HepG2 (cell line): Measurements from ENCODE around the gene LIME1. TPM values are rescaled to one million over a fixed set of nuclear protein-coding genes. Genes with fewer than 3 reads are reported as not detected.

Source experiments
- ARHGAP35 ChIP-seq: sonication (generic); formaldehyde crosslinking; IDR thresholded peaks from 2 replicates; pipeline ENCODE4 v1.9.0; 2022; ENCODE audit warnings: mild to moderate bottlenecking, inconsistent platforms, moderate library complexity, missing genetic modification reagents, borderline replicate concordance
- ATF3 ChIP-seq: sonication (generic); formaldehyde crosslinking; IDR thresholded peaks from 2 replicates; pipeline ENCODE4 v1.4.0; 2020; ENCODE audit warnings: missing genetic modification reagents
- EEA1 ChIP-seq: sonication (generic); formaldehyde crosslinking; IDR thresholded peaks from 2 replicates; pipeline ENCODE4 v1.5.1; 2020; ENCODE audit warnings: mild to moderate bottlenecking, missing genetic modification reagents, borderline replicate concordance
- GMEB1 ChIP-seq: sonication (generic); formaldehyde crosslinking; IDR thresholded peaks from 2 replicates; pipeline ENCODE4 v1.5.1; 2020; ENCODE audit warnings: missing genetic modification reagents, mild to moderate bottlenecking, borderline replicate concordance
- HNRNPUL1 ChIP-seq: fragments of 200-400 bp; formaldehyde crosslinking; IDR thresholded peaks from 2 replicates; pipeline ENCODE4 v1.6.1; 2017; ENCODE audit warnings: low read depth, mild to moderate bottlenecking, low read length, moderate library complexity
- IRF1 ChIP-seq: sonication (generic); formaldehyde crosslinking; IDR thresholded peaks from 2 replicates; pipeline ENCODE4 v1.4.0; 2020; ENCODE audit warnings: low read depth, mild to moderate bottlenecking, missing genetic modification reagents
- MTA1 ChIP-seq: sonication (generic); formaldehyde crosslinking; IDR thresholded peaks from 2 replicates; pipeline ENCODE4 v1.4.0; 2020; ENCODE audit warnings: missing genetic modification reagents, mild to moderate bottlenecking, borderline replicate concordance
- MTA3 ChIP-seq: sonication (generic); formaldehyde crosslinking; IDR thresholded peaks from 2 replicates; pipeline ENCODE4 v1.4.0; 2020; ENCODE audit warnings: missing genetic modification reagents
- MTERF4 ChIP-seq: sonication (generic); formaldehyde crosslinking; IDR thresholded peaks from 2 replicates; pipeline ENCODE4 v1.8.0; 2023; ENCODE audit warnings: mild to moderate bottlenecking, missing genetic modification reagents
- NR1H2 ChIP-seq: sonication (generic); formaldehyde crosslinking; IDR thresholded peaks from 2 replicates; pipeline ENCODE4 v1.8.1; 2022; ENCODE audit warnings: low read depth, missing genetic modification reagents, borderline replicate concordance
- PHF21A ChIP-seq: sonication (generic); formaldehyde crosslinking; IDR thresholded peaks from 2 replicates; pipeline ENCODE4 v1.5.0; 2020; ENCODE audit warnings: mild to moderate bottlenecking, missing genetic modification reagents
- PHF5A ChIP-seq: IDR thresholded peaks from one replicate; pipeline ENCODE4 v1.6.1; 2018; ENCODE audit warnings: low read depth, missing genetic modification reagents; ENCODE audit not compliant: unreplicated experiment
- SALL2 ChIP-seq: sonication (generic); formaldehyde crosslinking; IDR thresholded peaks from 2 replicates; pipeline ENCODE4 v1.8.1; 2023; ENCODE audit warnings: mild to moderate bottlenecking, missing genetic modification reagents, inconsistent platforms
- SOX6 ChIP-seq, 2 experiments: fragments of 450-650 bp in 1 of 2; sonication (generic) in 1 of 2; formaldehyde crosslinking in 1 of 2; IDR thresholded peaks; 2 replicates each; pipeline versions ENCODE4 v1.4.0 to v1.6.1; 2017 to 2020; ENCODE audit warnings: antibody characterized with exemption in 1 of 2, mild to moderate bottlenecking in 1 of 2, missing genetic modification reagents in 1 of 2
- TEAD3 ChIP-seq: optimal IDR thresholded peaks from 2 replicates; pipeline ENCODE3; 2016; ENCODE audit warnings: borderline replicate concordance
- TFE3 ChIP-seq: IDR thresholded peaks from 2 replicates; pipeline ENCODE4 v1.6.1; 2016
- ZBTB44 ChIP-seq: sonication (generic); formaldehyde crosslinking; IDR thresholded peaks from 2 replicates; pipeline ENCODE4 v1.4.0; 2020; ENCODE audit warnings: missing genetic modification reagents
- ZNF251 ChIP-seq: sonication (generic); formaldehyde crosslinking; IDR thresholded peaks from 2 replicates; pipeline ENCODE4 v1.9.0; 2021; ENCODE audit warnings: mild to moderate bottlenecking, missing genetic modification reagents
- ZNF263 ChIP-seq: sonication (generic); formaldehyde crosslinking; IDR thresholded peaks from 2 replicates; pipeline ENCODE4 v1.4.0; 2020; ENCODE audit warnings: missing genetic modification reagents
- ZNF451 ChIP-seq: sonication (generic); formaldehyde crosslinking; IDR thresholded peaks from 2 replicates; pipeline ENCODE4 v1.5.0; 2020; ENCODE audit warnings: mild to moderate bottlenecking, missing genetic modification reagents
- ZNF547 ChIP-seq: sonication (generic); formaldehyde crosslinking; IDR thresholded peaks from 2 replicates; pipeline ENCODE4 v1.5.1; 2020; ENCODE audit warnings: mild to moderate bottlenecking, missing genetic modification reagents
- ZNF790 ChIP-seq: sonication (generic); formaldehyde crosslinking; IDR thresholded peaks from 2 replicates; pipeline ENCODE4 v1.8.0; 2022; ENCODE audit warnings: missing genetic modification reagents, mild to moderate bottlenecking, borderline replicate concordance
- ZNF879 ChIP-seq: sonication (generic); formaldehyde crosslinking; IDR thresholded peaks from 2 replicates; pipeline ENCODE4 v1.8.1; 2023; ENCODE audit warnings: missing genetic modification reagents
- polyA plus RNA-seq, 8 experiments: library from polyadenylated mRNA; depleted of rRNA in 3 of 8; stranded (reverse) in 7 of 8; unstranded in 1 of 8; fragments of >200 nt; fragmentation: Illumina TruSeq in 4 of 8; extraction: Trizol in 4 of 8; gene quantifications; 2 replicates each; pipeline versions ENCODE4 v1.2.1 to v1.2.3, GENCODE V29; 2011 to 2016; ENCODE audit warnings: low read depth in 4 of 8, missing spikeins in 1 of 8, mixed read lengths in 1 of 8; ENCODE audit not compliant: insufficient read depth in 1 of 8
- total RNA-seq, 5 experiments: library from RNA; depleted of rRNA; stranded (reverse); fragments of >200 nt; fragmentation: Illumina TruSeq; extraction: Trizol; gene quantifications; 2 replicates each; pipeline ENCODE4 v1.2.3, GENCODE V29; 2016; ENCODE audit warnings: low read depth in 1 of 5

Gene LIME1
- total and polyA plus RNA-seq, 2 of the 13 experiments (the other 11 are each of a cell fraction or from before 2014, with no cell fraction given), result 13.0 to 61.5 TPM

- TF ChIP-seq TFE3 (no peak), NR1H2 (no peak), MTA1 (CRISPR knock-in tag) (peak; percentile 52; the same call in 1 of the 2 replicates), ZNF879 (CRISPR knock-in tag) (peak; percentile 63; the same call in 1 of the 2 replicates), ZNF790 (no peak), ARHGAP35 (CRISPR knock-in tag) (no peak), ZNF263 (peak; percentile 49; the same call in 1 of the 2 replicates), MTA3 (CRISPR knock-in tag) (no peak), SALL2 (CRISPR knock-in tag) (no peak), MTERF4 (CRISPR knock-in tag) (no peak), HNRNPUL1 (no peak), ZNF547 (no peak), PHF21A (CRISPR knock-in tag) (peak; percentile 78; the same call in 1 of the 2 replicates), ATF3 (CRISPR knock-in tag) (no peak), ZBTB44 (CRISPR knock-in tag) (no peak), PHF5A (CRISPR knock-in tag) (no peak), ZNF451 (CRISPR knock-in tag) (no peak), SOX6 (IDR thresholded peaks at IDR 0.05) (no peak), SOX6 (CRISPR knock-in tag; IDR thresholded peaks at IDR 0.05) (peak; percentile 45), TEAD3 (CRISPR knock-in tag) (peak; percentile 73), EEA1 (no peak), GMEB1 (CRISPR knock-in tag) (no peak), ZNF251 (no peak), IRF1 (no peak)
Observed at GRCh38 chr20:63765082-63765873, 28.8 kb downstream of the LIME1 start (continued).
